GM21529 (cell line): Measurements from ENCODE around the gene ACP7.
"Not testable (repeated sequence)": the region's sequence is repeated elsewhere in the genome, so short reads cannot be mapped to it uniquely, and the experiment has no call there.

Source experiments
- ATAC-seq: cut with Tn5 transposase; IDR thresholded peaks from one replicate; pipeline ENCODE4 v1.9.1; 2021; ENCODE audit not compliant: unreplicated experiment

Gene ACP7

GRCh38 chr19:39083983-39084731 is at the start of gene ACP7:
TSS of gene ACP7 (plus strand) at chr19:39084368. CDS start at chr19:39085270, 902 bp downstream.
- ATAC-seq: no peak

GRCh38 chr19:39036581-39036980 is 47.6 kb upstream of the ACP7 start:
- no peak for ATAC-seq

DNA sequence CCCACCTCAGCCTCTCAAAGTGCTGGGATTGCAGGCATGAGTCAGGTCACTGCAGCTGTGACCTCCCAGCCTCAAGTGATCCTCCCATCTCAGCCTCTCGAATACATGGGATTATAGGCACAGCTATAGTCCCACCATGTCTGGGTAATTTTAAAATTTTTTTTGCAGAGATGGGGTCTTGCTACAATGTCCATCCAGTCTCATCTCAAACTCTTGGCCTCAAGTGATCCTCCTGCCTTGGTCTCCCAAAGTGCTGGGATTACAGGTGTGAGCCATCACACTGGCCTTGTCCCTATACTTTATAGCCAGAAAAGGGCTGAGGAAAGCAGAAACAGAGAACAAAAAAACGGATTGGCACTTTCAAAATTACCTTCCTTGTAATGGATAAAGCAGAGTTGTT is 47.0 kb upstream of the ACP7 start:
- no peak for ATAC-seq

- no peak for ATAC-seq
These were observed 46.1 kb upstream of the ACP7 start for GRCh38 chr19:39038098-39038497.

- ATAC-seq: no peak
These were observed 38.7 kb upstream of the ACP7 start for GRCh38 chr19:39045506-39045905.

DNA sequence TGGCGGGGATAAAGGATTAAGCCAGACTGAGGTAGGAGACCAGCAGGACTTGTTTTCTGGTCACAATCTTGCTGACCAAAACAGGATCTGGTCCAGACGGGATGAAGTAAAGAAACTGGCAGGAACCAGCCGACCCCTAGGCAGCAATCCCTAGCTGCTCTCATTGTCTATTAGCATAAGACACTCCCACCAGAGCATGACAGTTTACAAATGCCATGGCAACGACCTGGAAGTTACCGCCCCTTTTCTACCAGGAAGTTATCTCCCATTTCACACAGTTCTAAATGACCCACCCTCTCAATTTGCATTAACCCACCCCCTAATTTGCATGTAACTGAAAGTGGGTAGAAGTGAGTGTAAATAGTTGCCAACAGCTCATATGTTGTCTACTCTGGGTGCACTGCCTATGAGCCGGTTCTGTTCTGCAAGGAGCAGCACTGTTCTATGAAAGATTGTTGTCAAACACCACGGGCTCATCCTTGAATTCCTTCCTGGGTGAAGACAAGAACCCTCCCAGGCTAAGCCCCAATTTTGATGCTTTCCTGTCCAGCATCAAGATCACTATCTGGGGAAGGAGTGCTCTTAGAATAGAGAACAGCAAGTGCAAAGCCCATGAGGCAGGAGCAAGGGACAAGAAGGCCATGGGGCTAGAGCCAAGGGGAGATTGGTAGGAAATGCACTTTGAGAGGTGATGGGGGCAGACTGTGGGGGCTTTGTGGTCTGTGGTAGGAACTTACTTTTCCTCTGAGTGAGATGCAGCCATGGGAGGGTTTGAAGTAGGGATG is 37.9 kb upstream of the ACP7 start:
- ATAC-seq: no peak

- no peak for ATAC-seq
These were observed 37.1 kb upstream of the ACP7 start for GRCh38 chr19:39047073-39047472.

GRCh38 chr19:39052243-39052746 is 31.9 kb upstream of the ACP7 start:
- ATAC-seq: no peak

DNA sequence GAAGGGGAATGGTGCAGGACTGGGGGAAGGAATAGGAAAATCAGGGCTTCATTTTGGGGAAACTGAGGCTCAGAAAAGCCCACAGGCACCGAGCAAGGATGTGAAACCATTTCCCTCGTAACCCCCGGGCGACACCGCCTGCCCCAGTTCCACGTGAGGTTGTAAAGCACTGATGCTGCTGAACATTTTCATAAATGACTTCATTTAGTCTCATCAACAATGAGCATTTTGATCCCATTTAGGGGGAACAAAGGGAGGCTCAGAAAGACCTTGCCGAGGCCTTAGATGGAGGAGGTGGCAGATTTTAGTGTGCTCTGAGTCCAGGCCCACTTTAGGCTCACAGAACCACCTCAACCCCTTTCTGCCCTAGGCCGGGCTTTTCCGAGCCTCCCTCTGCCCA is 31.3 kb upstream of the ACP7 start:
- no peak for ATAC-seq

DNA sequence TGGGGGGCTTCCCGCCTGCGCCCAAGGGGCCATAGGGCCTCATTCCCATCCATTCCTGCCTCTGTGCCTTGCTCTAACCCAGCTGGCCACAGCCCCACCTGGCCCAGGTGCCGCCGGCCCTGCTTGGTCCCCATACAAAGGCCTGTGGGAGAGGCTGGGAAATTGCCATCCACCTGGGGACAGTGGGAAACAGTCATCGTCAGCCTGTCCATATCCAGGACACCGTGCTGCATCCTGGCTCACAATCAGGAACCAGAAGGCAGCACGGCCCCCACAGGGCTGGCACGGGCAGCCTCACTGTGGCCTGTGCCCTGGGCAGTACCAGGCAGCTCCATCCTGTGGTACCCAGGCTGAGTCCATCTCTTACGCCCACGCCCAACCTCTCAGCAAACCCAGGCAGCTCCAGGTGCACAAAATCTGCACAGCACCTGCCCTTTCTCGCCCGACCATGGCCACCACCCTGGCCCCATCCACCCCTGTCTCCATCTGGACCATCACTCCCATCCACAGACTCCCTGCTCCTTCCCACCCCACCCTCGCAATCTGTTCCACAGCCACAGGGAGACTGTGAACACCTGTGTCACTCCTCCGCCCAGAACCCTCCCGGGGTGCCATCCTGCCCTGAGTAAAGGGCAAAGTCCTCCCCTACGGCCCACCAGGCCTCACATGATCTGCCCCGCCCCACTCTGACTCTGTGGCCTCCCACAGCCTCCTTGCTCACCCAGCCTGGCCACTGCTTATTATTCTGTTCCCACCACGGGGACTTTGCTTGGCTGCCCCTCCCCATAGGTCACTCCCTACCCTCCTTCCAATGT is 30.7 kb upstream of the ACP7 start:
- ATAC-seq: no peak

DNA sequence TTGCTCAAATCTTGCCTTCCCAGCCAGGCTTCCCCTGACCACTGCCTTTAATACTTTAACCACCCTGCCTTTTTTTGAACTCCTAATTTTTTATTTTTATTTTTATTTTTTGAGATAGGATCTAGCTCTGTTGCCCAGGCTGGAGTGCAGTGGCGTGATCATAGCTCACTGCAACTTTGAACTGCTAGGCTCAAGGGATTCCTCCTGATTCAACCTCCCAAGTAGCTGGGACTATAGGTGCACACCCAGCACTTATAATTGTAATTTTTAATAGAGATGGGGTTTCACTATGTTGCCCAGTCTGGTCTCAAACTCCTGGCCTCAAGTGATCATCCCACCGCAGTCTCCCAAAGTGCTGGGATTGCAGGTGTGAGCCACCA is 30.1 kb upstream of the ACP7 start:
- ATAC-seq: no peak

DNA sequence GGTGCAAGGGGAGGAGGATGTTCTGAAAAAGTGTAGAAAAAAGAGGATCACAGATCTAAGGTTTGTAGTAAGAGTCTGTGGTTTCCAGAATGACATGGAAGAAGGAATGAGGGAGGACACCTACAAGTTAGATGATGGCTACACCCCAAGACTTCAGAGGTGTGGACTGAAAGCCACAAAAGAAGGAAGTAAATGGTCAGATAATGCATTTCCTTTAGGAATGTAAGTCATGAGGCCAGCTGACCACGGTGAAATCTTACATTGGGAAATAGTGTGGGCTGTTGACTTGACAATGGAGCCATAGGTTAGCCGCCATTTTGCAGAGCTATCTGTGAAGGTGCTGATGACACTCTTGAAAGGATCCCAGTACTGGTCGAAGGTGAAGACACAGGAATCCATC is 26.6 kb upstream of the ACP7 start:
- ATAC-seq: no peak

- no peak for ATAC-seq
These were observed 24.9 kb upstream of the ACP7 start for GRCh38 chr19:39059302-39059701.

GRCh38 chr19:39060171-39060570 is 24.0 kb upstream of the ACP7 start:
- no peak for ATAC-seq

DNA sequence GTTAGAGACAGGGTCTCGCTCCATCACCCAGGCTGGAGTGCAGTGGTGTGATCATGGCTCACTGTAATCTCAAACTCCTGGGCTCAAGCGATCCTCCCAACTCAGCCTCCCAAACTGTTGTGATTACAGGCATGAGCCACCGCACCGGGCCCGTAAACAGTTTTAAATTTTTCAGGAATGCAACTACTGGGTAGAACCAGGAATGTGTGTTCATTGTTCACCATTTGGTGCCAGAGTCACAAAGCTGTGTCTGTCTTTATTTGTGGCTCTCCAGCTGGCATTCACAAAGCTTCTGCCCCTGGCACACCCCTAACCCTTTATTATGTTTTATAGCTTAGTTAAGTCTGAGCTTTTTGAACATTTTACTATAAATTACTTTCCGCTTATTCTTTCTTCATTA is 19.8 kb upstream of the ACP7 start:
- no peak for ATAC-seq

DNA sequence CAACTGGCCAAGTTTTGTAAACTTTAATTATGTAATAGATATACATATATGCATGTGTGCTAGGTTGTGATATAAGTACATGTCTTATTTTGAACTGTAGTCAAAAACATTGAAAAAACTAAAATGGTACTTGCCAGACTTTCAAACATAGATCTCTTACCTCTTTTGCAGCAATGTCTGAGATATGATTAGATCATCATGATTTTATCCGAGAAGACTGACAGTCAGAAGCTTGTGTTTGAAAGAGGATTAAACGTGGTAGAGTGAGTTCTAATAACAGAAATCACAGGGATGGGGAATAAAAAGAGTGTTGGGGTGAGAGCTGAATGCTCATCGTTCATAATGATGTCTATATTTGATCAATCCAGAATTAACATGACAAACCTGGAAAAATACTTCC is 18.2 kb upstream of the ACP7 start:
- no peak for ATAC-seq

DNA sequence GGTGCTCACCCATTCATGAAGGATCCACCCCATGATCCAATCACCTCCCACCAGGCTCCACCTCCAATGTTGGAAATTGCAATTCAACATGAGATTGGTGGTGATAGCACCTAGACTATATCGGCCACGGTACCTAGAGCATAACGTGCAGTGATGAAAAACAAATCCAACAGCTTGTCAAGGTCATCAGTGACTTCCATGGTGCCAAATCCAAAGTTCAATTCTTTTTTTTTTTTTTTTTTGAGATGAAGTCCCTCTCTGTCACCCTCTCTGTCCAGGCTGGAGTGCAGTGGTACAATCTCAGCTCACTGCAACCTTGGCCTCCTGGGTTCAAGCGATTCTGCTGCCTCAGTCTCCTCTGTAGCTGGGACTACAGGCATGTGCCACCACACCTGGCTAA is 17.1 kb upstream of the ACP7 start:
- ATAC-seq: no peak

DNA sequence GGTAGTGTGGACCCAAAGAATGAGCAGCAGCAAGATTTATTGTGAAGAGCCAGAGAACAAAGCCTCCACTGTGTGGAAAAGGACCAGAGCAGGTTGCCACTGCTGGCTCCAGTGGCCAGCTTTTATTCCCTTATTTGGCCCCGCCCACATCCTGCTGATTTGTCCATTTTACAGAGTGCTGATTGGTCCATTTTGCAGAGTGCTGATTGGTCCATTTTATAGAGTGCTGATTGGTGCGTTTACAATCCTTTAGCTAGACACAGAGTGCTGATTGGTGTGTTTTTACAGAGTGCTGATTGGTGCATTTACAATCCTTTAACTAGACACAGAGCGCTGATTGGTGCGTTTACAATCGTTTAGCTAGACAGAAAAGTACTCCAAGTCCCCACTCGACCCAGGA is 15.9 kb upstream of the ACP7 start:
- not testable (repeated sequence) for ATAC-seq

DNA sequence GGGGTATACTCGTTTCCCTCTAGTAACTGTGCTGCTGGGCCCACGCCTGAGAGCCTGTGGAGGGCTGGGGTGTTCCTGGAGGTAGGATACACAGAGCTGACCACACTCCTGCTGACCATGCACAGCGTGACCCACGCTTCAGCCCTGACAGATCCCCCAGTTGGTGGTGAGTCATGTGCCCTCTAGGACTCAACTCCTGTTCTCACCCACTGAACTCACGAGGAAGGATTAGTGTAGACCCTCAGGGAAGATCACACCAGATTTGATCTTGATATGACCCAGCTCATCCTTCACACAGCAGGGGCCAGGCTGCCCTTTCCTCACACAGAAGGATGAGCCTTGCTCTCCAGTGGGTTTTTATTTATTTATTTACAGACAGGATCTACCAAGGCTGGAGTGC is 13.3 kb upstream of the ACP7 start:
- no peak for ATAC-seq

GRCh38 chr19:39074205-39074692 is 9.9 kb upstream of the ACP7 start:
- no peak for ATAC-seq

- no peak for ATAC-seq
These were observed 9.2 kb upstream of the ACP7 start for GRCh38 chr19:39074942-39075341.
